Pancreas (tissue), 10 donors: ENCODE results near the gene ASTL. TPM values are rescaled to one million over a fixed set of nuclear protein-coding genes. Genes with fewer than 3 reads are reported as not detected.

Experiments used
- ATAC-seq, 4 donors: fragments of 200-7000 bp; cut with Tn5 transposase; one replicate each; pipeline versions ENCODE4 v1.8.0 to v1.9.1; 2020; ENCODE audit warnings: mild to moderate bottlenecking in 4 of 4, moderate library complexity in 4 of 4
- DNase-seq, 6 donors: peaks; one replicate each; pipeline ENCODE4 v3.0.0-alpha.2; 2020
- FAIRE-seq: peaks from 2 replicates; lab custom pipeline; 2012; peaks lifted over from hg19 to GRCh38; lab: Jason Lieb, UNC
- H3K27ac ChIP-seq, 4 donors: fragments of 200-600 bp; sonication (generic); 1 replicate in 3 of 4; 2 replicates in 1 of 4; pipeline versions ENCODE4 v1.5.0 to v1.8.0; 2020
- H3K27me3 ChIP-seq, 4 donors: fragments of 200-600 bp; one replicate each; pipeline ENCODE4 v1.8.0; 2021
- H3K36me3 ChIP-seq, 3 donors: fragments of 200-600 bp; sonication (generic) in 1 of 3; one replicate each; pipeline versions ENCODE4 v1.5.0 to v1.8.0; 2020 to 2021
- H3K4me1 ChIP-seq, 3 donors: fragments of 200-600 bp; one replicate each; pipeline ENCODE4 v1.8.0; 2021
- H3K4me3 ChIP-seq, 4 donors: fragments of 200-600 bp; sonication (generic) in 2 of 4; one replicate each; pipeline versions ENCODE4 v1.5.0 to v1.8.0; 2020 to 2021
- H3K9me3 ChIP-seq, 4 donors: fragments of 200-600 bp; one replicate each; pipeline ENCODE4 v1.8.0; 2021
- CTCF ChIP-seq, 4 donors: fragments of 200-600 bp; sonication (generic) in 3 of 4; IDR thresholded peaks; one replicate each; pipeline versions ENCODE4 v1.5.0 to v1.8.0; 2021; ENCODE audit warnings: antibody characterized with exemption in 4 of 4
- WGBS, 2 donors: extraction: QIAGEN DNeasy Blood & Tissue Kit; methylation state at CpG; one replicate each; pipeline ENCODE4 v1.1.7; 2013; 5-methylcytosine and 5-hydroxymethylcytosine counted together
- intact Hi-C, 3 donors: fragments of 100-400 bp; cut with DNase I; formaldehyde crosslinking; loops; one replicate each; pipeline versions ENCODE4 v1.11.1 to v1.14.2; 2022
- polyA plus RNA-seq, 2 donors: library from polyadenylated mRNA; stranded (reverse); fragments of 200-250 nt; gene quantifications; one replicate each; pipeline ENCODE4 v1.2.3, GENCODE V29; 2013
- total RNA-seq, 6 donors: library from RNA; stranded (reverse); fragmentation: NEBNext Ultra II Directional in 4 of 6; extraction: Animal tissue kit (Norgen Biotek cat#: 25700) in 4 of 6; gene quantifications; one replicate each; pipeline versions ENCODE4 v1.2.1 to v1.2.4, GENCODE V29; 2021 to 2023
- donor health status: healthy with polysubstance abuse.
- donor health status: DM: no; HTN: no; CAD: no; lungs with moderate emphysema.
- donor health status: DM: no; HTN: no; CAD: no.
- donor health status: control.
- donor health status: control.
- donor health status: Bipolar disorder and iron deficiency.
- donor health status: DM: yes; HTN: yes; CAD: no.
- donor health status: DM: no; HTN: no; CAD: no.
- donor health status: DM: no; HTN: no; CAD: no.
- donor health status: DM: yes; HTN: yes; CAD: no.

Gene ASTL
- total and polyA plus RNA-seq, 8 donors = 0.14 TPM; not detected in 7

- Histone ChIP-seq H3K4me3 (peak overlapping the region; percentile 35 to 69 (median 60)), H3K27me3 (no peaks in the 10 kb centered on the region), H3K4me1 (peaks cover 0 to 5% (median 4%) of the 10 kb centered on the region in 3 donors), H3K9me3 (no peaks in the 10 kb centered on the region), H3K36me3 (no peaks in the 10 kb centered on the region), H3K27ac (no peak overlapping the region)
- DNase-seq = peak in 3 of 6 donors; percentile 39 to 67 (median 54)
- TF ChIP-seq CTCF (IDR thresholded peaks at IDR 0.05) = no peak
- no peak for FAIRE-seq
- WGBS, 2 donors = 43 to 52% methylated on average over 63 to 77 of the region's 77 CpGs
- peak in 2 of 4 donors; percentile 1 to 2 for ATAC-seq
- intact Hi-C loops = no loop called here
Measured at GRCh38 chr2:96115631-96116423, 22.5 kb downstream of the ASTL start.

GRCh38 chr2:96114903-96115581, 23.3 kb downstream of the ASTL start:
- peaks cover 0 to 5% (median 4%) of the 10 kb centered on the region in 3 donors for H3K4me1 ChIP-seq
- H3K27me3 ChIP-seq = no peaks in the 10 kb centered on the region
- no peaks in the 10 kb centered on the region for H3K36me3 ChIP-seq
- FAIRE-seq (no peak), ATAC-seq (no peak), DNase-seq (peak in 3 of 6 donors; percentile 18 to 65 (median 51))
- 94 to 96% methylated on average over 24 of the region's 24 CpGs for WGBS, 2 donors
- no peak for TF ChIP-seq CTCF (IDR thresholded peaks at IDR 0.05)
- H3K4me3 ChIP-seq = no peak overlapping the region
- no peaks in the 10 kb centered on the region for H3K9me3 ChIP-seq
- H3K27ac ChIP-seq = no peak overlapping the region
- intact Hi-C loops = no loop called here

GRCh38 chr2:96114546-96114902, 23.8 kb downstream of the ASTL start:
- Histone ChIP-seq H3K4me3 (no peak overlapping the region), H3K27me3 (no peaks in the 10 kb centered on the region), H3K27ac (no peak overlapping the region), H3K36me3 (no peaks in the 10 kb centered on the region), H3K9me3 (no peaks in the 10 kb centered on the region), H3K4me1 (peaks cover 0 to 5% (median 4%) of the 10 kb centered on the region in 3 donors)
- 87 to 91% methylated on average over 10 to 13 of the region's 13 CpGs for WGBS, 2 donors
- peak in 3 of 6 donors; percentile 17 to 63 (median 55) for DNase-seq
- no peak for TF ChIP-seq CTCF (IDR thresholded peaks at IDR 0.05)
- ATAC-seq = no peak
- intact Hi-C loops = no loop called here
- no peak for FAIRE-seq

GRCh38 chr2:96113951-96114350, 24.4 kb downstream of the ASTL start:
- no peak for TF ChIP-seq CTCF (IDR thresholded peaks at IDR 0.05)
- intact Hi-C loops = no loop called here
- WGBS, 2 donors = 87 to 94% methylated on average over 17 of the region's 17 CpGs

More at GRCh38 chr2:96113951-96114350, 24.4 kb downstream of the ASTL start:
- Histone ChIP-seq H3K4me1 (peaks cover 0 to 5% (median 4%) of the 10 kb centered on the region in 3 donors), H3K27me3 (no peaks in the 10 kb centered on the region), H3K9me3 (no peaks in the 10 kb centered on the region), H3K27ac (no peak overlapping the region), H3K36me3 (no peaks in the 10 kb centered on the region), H3K4me3 (no peak overlapping the region)
- ATAC-seq (no peak), FAIRE-seq (no peak), DNase-seq (peak in 1 of 6 donors; percentile 24)
